GM19395 (cell line): ENCODE data around the gene PIBF1.
A peak's percentile ranks its signal among the peaks of the same experiment; 100 is the strongest.

Source experiments
- ATAC-seq: cut with Tn5 transposase; IDR thresholded peaks from one replicate; pipeline ENCODE4 v1.9.1; 2021; ENCODE audit warnings: mild to moderate bottlenecking, moderate library complexity; ENCODE audit not compliant: unreplicated experiment

PIBF1 gene

GRCh38 chr13:73058736-73059459, 277.0 kb downstream of the PIBF1 start, which contains the start of gene KLF5:
Gene KLF5 (plus strand): TSS chr13:73059005. CDS start chr13:73059328, 323 bp downstream.
- peak; percentile 95 for ATAC-seq

GRCh38 chr13:73059460-73060250, 277.7 kb downstream of the PIBF1 start:
- peak; percentile 45 for ATAC-seq

DNA sequence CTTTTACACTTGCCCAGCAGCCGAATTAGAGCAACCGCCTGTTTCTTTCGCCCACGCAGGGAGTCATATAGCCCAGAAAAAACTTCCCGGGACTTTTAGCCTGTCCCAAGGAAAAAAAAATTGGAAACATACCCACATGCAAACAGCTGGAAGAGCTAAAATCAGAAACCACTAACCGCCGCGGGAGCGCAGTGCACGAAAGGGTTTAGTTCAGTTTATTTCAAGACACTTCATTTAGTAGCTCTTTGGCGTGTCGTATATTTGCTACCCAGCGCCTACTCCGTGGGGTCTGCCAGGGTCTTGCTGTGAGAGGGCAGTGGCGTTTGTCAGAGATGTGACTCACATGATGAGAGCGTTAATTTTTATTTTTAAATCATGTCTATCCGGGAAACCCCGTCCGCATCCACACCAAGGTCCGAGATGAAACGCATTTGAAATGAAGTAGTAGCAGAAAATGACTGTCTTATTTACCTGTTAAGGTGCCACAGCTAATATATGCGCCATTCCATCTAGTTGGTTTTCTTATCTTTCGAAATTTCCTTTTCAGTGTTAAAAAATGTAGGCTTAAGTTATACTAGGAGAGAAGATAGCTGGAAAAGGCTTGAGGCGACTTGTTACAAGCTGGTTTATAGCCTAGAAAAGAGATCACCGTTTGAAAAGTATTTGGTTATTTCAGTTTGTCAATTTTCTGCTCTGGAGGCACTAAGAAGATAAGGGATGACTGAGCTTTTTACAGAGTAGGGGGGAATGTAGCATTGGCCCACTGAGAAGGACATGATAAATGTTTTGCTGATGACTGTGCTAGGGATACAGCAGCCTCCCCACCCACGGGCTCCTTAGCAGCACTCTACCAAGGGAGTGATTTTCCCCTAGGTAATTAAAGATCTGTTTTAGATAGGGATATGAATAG, 278.6 kb downstream of the PIBF1 start:
- no peak for ATAC-seq

DNA sequence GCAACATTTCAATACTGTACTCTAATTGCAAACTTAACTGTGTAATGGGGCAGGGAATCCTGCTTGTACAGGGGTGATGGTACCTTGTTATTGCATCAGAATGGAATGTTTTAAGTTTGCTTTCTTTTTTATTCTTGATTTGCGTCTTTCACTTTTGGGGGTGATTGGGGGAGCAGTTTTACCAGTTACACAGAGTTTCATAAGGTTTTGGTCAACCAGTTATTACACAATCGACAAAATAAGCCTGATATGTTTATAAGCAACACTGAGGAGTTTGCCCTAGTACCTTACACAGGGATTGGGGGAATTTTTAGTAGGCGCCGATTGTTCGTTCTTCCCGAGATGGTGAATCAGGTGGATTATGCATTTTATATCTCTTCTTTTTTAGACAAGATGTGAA, 279.5 kb downstream of the PIBF1 start:
- ATAC-seq: no peak

DNA sequence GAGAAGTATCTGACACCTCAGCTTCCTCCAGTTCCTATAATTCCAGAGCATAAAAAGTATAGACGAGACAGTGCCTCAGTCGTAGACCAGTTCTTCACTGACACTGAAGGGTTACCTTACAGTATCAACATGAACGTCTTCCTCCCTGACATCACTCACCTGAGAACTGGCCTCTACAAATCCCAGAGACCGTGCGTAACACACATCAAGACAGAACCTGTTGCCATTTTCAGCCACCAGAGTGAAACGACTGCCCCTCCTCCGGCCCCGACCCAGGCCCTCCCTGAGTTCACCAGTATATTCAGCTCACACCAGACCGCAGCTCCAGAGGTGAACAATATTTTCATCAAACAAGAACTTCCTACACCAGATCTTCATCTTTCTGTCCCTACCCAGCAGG, 279.9 kb downstream of the PIBF1 start:
- no peak for ATAC-seq

DNA sequence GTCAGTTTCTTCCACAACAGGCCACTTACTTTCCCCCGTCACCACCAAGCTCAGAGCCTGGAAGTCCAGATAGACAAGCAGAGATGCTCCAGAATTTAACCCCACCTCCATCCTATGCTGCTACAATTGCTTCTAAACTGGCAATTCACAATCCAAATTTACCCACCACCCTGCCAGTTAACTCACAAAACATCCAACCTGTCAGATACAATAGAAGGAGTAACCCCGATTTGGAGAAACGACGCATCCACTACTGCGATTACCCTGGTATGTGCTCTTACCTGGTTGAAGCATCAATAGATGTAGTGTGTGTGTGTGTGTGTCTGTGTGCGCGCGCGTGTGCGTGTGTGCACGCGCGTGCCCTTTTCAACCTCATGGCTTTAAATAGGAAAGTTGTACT, 280.5 kb downstream of the PIBF1 start:
- no peak for ATAC-seq

DNA sequence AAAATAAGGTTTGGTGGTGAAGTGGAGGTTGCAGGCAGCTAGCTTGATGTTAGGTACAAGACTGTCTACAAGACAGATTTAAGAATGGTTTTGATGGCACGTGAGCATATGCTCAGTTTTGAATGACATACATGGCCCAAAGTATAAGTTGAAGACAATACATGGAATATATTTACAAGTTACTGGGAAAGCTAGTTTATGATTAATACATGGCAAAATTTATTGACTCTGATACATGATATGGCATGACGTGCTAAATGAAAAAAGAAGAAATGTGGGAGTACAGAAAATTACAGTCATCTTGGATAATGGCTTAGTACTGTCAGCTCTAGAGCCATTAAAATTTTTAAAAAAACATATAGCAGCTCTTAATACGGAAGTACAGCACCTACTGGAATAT, 281.2 kb downstream of the PIBF1 start:
- ATAC-seq: no peak

- ATAC-seq: no peak
Observed at GRCh38 chr13:73065036-73065435, 283.1 kb downstream of the PIBF1 start.

GRCh38 chr13:73065665-73066340, 283.9 kb downstream of the PIBF1 start:
- ATAC-seq: no peak
